ENCODE measurements around the gene INPP5A.

Gene INPP5A

GRCh38 chr10:132711613-132712121 is 174.1 kb downstream of the INPP5A start:
- DNase-seq = no peak

GRCh38 chr10:132712291-132712690 is 174.7 kb downstream of the INPP5A start:
- no peak for DNase-seq

- DNase-seq = no peak
Measured at GRCh38 chr10:132712743-132713142, 175.2 kb downstream of the INPP5A start.

GRCh38 chr10:132713421-132714095 is 176.0 kb downstream of the INPP5A start:
- DNase-seq = no peak

GRCh38 chr10:132714096-132714985 is 176.8 kb downstream of the INPP5A start:
- no peak for DNase-seq

GRCh38 chr10:132714986-132715775 is 177.6 kb downstream of the INPP5A start:
- DNase-seq = no peak

- DNase-seq = no peak
Measured at GRCh38 chr10:132715776-132716680, 178.4 kb downstream of the INPP5A start.

- no peak for DNase-seq
Measured at GRCh38 chr10:132716691-132717490, 179.3 kb downstream of the INPP5A start.

GRCh38 chr10:132721725-132722124 is 184.1 kb downstream of the INPP5A start:
- no peak for DNase-seq

GRCh38 chr10:132722394-132723329 is 185.1 kb downstream of the INPP5A start:
- no peak for DNase-seq

GRCh38 chr10:132723330-132723970 is 185.9 kb downstream of the INPP5A start:
- DNase-seq = no peak

GRCh38 chr10:132724446-132724845 is 186.9 kb downstream of the INPP5A start:
- DNase-seq = no peak

GRCh38 chr10:132725202-132725601 is 187.6 kb downstream of the INPP5A start:
- DNase-seq = no peak

- no peak for DNase-seq
Measured at GRCh38 chr10:132726194-132726593, 188.6 kb downstream of the INPP5A start.

- no peak for DNase-seq
Measured at GRCh38 chr10:132726951-132727350, 189.4 kb downstream of the INPP5A start.

GRCh38 chr10:132727411-132727810 is 189.8 kb downstream of the INPP5A start:
- DNase-seq = no peak

GRCh38 chr10:132728321-132728720 is 190.7 kb downstream of the INPP5A start:
- no peak for DNase-seq

- DNase-seq = no peak
Measured at GRCh38 chr10:132728741-132729140, 191.2 kb downstream of the INPP5A start.

GRCh38 chr10:132729810-132730572 is 192.4 kb downstream of the INPP5A start:
- no peak for DNase-seq

All from AML-193 (cell line).